ELR (cell line): Measurements from ENCODE around the gene PDZK1IP1.
"Not testable (repeated sequence)": the region's sequence is repeated elsewhere in the genome, so short reads cannot be mapped to it uniquely, and the experiment has no call there.

ENCODE experiments used
- DNase-seq: peaks from one replicate; pipeline ENCODE4 v3.0.0-alpha.2; 2015; ENCODE audit warnings: low read depth

PDZK1IP1 gene

GRCh38 chr1:47181095-47181954, 8.5 kb downstream of the PDZK1IP1 start:
- no peak for DNase-seq

GRCh38 chr1:47180603-47181094, 9.2 kb downstream of the PDZK1IP1 start:
- no peak for DNase-seq

- DNase-seq, result no peak
These were observed 9.8 kb downstream of the PDZK1IP1 start for GRCh38 chr1:47179988-47180563.

- DNase-seq, result peak; percentile 95
These were observed 10.5 kb downstream of the PDZK1IP1 start for GRCh38 chr1:47179017-47179987.

GRCh38 chr1:47178654-47179016, 11.2 kb downstream of the PDZK1IP1 start:
- no peak for DNase-seq

- DNase-seq, result no peak
These were observed 11.8 kb downstream of the PDZK1IP1 start for GRCh38 chr1:47178020-47178419.

- peak; percentile 76 for DNase-seq
These were observed 14.5 kb downstream of the PDZK1IP1 start for GRCh38 chr1:47175227-47175934.

DNA sequence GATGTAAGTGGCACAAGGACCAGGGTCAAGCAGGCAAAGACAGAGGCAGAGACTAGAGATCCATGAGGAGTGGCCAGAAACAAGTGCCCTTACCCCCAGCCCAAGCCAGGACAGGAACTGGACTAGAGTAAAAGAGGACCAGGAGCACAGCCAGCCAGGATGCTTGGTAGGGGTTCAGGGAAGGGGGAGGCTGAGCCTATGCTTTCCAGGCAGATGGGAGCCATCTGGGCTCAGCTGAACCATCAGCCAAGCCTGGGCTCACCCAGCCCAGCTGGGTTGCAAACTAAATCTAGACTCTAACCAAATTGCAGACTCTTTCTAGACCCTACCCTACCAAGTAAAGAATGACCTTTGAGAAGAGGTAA, 15.2 kb downstream of the PDZK1IP1 start:
- DNase-seq, result no peak

GRCh38 chr1:47172782-47173181, 17.1 kb downstream of the PDZK1IP1 start:
- no peak for DNase-seq

DNA sequence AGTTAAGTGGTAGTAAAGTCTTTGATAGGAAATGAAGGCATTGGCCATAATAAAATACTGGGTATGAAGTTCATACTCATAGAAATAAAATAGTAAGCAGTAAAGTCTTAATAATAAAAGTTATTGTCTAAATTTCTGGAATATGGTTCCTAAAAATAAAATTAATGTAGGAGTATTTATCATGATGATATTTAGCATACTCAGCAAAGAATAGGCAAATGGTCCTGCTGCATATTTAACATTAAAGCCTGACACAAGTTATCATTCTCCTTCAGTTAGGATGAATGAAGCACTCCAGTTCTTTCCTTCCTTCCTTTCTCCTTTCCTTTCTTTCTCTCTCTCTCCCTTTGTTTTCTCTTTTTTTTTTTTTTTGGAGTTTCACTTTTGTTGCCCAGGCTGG, 25.3 kb downstream of the PDZK1IP1 start:
- DNase-seq, result no peak

GRCh38 chr1:47161298-47162040, 28.4 kb downstream of the PDZK1IP1 start:
- DNase-seq, result no peak

GRCh38 chr1:47160716-47161115, 29.1 kb downstream of the PDZK1IP1 start:
- DNase-seq, result no peak

- DNase-seq, result not testable (repeated sequence)
These were observed 31.9 kb downstream of the PDZK1IP1 start for GRCh38 chr1:47157957-47158356.

DNA sequence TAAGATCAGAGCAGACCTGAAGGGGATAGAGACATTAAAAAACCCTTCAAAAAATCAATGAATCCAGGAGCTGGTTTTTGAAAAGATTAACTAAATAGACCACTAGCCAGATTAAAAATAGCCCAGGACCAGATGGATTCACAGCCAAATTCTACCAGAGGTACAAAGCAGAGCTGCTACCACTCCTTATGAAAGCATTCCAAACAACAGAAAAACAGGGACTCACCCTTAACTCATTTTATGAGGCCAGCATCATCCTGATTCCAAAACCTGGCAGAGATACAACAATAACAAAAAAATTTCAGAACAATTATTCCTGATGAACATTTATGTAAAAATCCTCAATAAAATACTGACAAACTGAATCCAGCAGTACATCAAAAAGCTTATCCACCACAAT, 33.4 kb downstream of the PDZK1IP1 start:
- DNase-seq, result not testable (repeated sequence)

GRCh38 chr1:47149162-47149561, 40.7 kb downstream of the PDZK1IP1 start:
- not testable (repeated sequence) for DNase-seq

DNA sequence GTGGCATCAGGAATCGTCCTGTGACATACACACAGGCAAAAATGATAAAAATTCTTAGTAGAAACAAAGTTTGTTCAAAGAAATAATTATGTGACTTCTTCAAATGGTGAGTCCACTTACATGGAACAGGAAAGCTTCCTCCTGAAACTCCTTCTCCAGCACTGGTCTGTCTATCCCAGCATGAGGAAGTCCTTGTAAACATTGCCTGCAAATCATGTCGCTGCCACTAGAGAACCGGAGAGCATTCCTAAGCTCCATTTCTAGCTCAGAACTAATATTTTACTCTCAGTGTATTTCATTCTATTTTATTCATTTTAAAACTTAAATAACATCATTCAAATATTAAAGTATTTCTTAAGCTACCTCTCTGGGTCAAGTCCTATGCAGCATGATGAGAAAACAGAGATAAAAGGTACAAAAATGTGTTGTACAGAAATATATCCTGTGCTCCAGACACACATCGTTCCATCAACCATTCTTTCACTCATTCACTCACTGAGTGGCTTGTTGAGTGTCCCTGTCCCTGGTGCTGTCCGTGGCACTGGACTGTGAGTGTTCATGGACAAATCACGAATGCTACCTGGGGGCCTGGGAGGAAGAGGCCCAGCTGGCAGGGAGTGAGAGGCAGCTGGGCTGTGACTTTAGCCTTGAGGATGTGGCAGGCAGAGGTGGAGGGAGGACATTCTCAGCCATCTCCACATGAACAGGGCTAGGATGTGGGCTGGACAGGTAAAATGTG, 42.6 kb downstream of the PDZK1IP1 start:
- DNase-seq, result peak; percentile 17

DNA sequence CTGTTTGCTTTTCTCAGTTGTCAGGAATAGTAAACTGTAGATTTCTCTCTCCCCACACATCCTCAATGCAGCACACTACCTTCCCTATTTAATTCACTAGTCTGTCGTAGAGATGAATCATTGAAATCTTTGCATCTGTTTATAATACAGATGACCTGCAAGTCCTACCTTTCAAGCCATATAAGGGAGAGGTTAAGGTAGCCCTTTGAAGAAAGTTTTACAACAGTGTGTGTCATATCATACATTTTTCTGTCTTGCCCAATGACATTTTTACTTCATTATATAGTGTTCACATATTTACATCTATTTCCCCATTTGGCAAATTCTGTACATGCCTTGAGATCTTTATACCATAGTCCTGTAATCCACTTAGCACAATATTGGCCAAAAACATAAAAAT, 43.3 kb downstream of the PDZK1IP1 start:
- not testable (repeated sequence) for DNase-seq

GRCh38 chr1:47143654-47144053, 46.2 kb downstream of the PDZK1IP1 start:
- DNase-seq, result peak; percentile 40

DNA sequence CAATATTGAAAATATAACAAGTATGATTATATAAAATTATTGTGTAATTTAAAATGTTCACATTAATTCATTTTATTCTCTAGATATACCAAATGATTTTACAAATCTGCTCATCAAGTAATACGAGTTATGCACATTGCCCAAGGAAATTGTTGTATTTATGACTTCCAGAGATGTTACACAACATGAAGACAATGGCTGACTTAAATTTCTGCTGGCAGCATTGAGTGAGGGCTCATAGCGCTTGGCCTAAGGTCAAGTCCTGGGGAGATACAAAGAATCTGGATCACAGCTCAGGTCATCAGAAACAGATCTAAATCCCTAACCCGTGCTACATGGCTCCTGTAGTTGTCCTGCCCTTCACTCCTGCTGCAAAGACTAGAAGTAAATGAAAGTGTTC, 49.5 kb downstream of the PDZK1IP1 start:
- DNase-seq, result not testable (repeated sequence)

- DNase-seq, result no peak
These were observed 51.8 kb downstream of the PDZK1IP1 start for GRCh38 chr1:47137925-47138615.
